ENCODE data around the gene MED13L.

- TF ChIP-seq YY1 (IDR thresholded peaks at IDR 0.05; ENCODE audit: insufficient read depth, insufficient read length) (no peak), SUZ12 (IDR thresholded peaks at IDR 0.05; ENCODE audit: extremely low read depth, insufficient read depth, insufficient read length) (no peak), ZNF274 (IDR thresholded peaks at IDR 0.05; ENCODE audit: low read depth, low read length) (no peak)
These were observed 302.1 kb downstream of the MED13L start for GRCh38 chr12:115975411-115975810.

Data from NT2/D1 (cell line).